SK-N-DZ (cell line): ENCODE measurements around the gene HMGA1.

Experiments
- DNase-seq: peaks from one replicate; pipeline ENCODE4 v3.0.0-alpha.2; 2015; ENCODE audit warnings: low spot score

HMGA1 gene

GRCh38 chr6:34223956-34224940 is 12.4 kb upstream of the HMGA1 start:
- DNase-seq, result peak; percentile 82

GRCh38 chr6:34225551-34225950 is 11.1 kb upstream of the HMGA1 start:
- DNase-seq, result no peak

- no peak for DNase-seq
Observed at GRCh38 chr6:34226066-34226465, 10.6 kb upstream of the HMGA1 start.

- peak; percentile 35 for DNase-seq
Observed at GRCh38 chr6:34226731-34227586, 9.7 kb upstream of the HMGA1 start.

GRCh38 chr6:34227761-34228421 is 8.8 kb upstream of the HMGA1 start:
- DNase-seq, result no peak

- DNase-seq, result no peak
Observed at GRCh38 chr6:34229877-34230276, 6.8 kb upstream of the HMGA1 start.

- DNase-seq, result no peak
Observed at GRCh38 chr6:34230653-34231371, 5.9 kb upstream of the HMGA1 start.

- no peak for DNase-seq
Observed at GRCh38 chr6:34231566-34232336, 4.9 kb upstream of the HMGA1 start.

GRCh38 chr6:34232901-34233300 is 3.8 kb upstream of the HMGA1 start:
- DNase-seq, result no peak

GRCh38 chr6:34233867-34234266 is 2.8 kb upstream of the HMGA1 start:
- no peak for DNase-seq

GRCh38 chr6:34234667-34235306 is 1.9 kb upstream of the HMGA1 start:
- DNase-seq, result no peak

- DNase-seq, result no peak
Observed at GRCh38 chr6:34235307-34236130, 1.2 kb upstream of the HMGA1 start.

GRCh38 chr6:34236131-34236442 is 586 bp upstream of the HMGA1 start:
- DNase-seq, result no peak

GRCh38 chr6:34237316-34237721 is 646 bp downstream of the HMGA1 start:
- no peak for DNase-seq

- peak; percentile 74 for DNase-seq
Observed at GRCh38 chr6:34237722-34238584, 1.3 kb downstream of the HMGA1 start.

- DNase-seq, result no peak
Observed at GRCh38 chr6:34238585-34239499, 2.2 kb downstream of the HMGA1 start.

- no peak for DNase-seq
Observed at GRCh38 chr6:34239500-34239825, 2.8 kb downstream of the HMGA1 start.
